Epithelial cell of prostate (primary cell): ENCODE measurements around the gene IBSP.

Experiments
- DNase-seq: peaks from one replicate; pipeline ENCODE4 v3.0.0-alpha.2; 2011; ENCODE audit warnings: low read depth, low spot score
- H3K27ac ChIP-seq: fragments of 450-650 bp; 2 replicates; pipeline ENCODE4 v1.5.1; 2017; ENCODE audit warnings: mild to moderate bottlenecking

Gene IBSP, protein sequence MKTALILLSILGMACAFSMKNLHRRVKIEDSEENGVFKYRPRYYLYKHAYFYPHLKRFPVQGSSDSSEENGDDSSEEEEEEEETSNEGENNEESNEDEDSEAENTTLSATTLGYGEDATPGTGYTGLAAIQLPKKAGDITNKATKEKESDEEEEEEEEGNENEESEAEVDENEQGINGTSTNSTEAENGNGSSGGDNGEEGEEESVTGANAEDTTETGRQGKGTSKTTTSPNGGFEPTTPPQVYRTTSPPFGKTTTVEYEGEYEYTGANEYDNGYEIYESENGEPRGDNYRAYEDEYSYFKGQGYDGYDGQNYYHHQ

DNA sequence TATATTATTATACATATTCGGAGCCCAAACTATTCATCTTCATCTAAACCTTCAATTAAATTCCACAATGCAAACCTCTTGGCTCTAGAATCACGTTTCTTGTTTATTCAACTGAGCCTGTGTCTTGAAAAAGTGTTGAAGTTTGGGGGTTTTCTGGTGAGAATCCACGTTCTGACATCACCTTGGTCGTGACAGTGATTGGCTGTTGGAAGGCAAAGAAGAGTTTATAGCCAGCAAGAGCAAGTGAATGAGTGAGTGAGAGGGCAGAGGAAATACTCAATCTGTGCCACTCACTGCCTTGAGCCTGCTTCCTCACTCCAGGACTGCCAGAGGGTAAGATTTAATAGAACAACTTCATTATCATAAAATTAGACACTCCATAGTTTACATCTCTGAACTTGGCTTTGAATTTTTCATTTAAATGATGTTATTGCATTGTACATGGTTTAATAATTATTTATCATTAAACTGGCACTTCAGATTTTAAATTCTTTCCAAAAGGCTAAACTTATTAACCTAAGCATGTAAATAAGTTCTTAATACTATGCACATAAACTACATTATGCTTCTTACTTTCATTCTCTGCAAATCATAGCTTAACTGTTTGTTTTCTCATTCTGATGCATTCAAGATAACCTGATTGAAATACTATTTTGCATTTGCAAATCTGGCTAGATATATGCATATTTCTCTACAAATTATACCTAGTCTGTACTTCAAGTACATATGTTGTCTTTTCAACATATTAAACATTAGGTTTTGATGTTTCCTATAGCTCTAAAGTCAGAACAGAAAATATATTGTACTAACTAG lies at the start of gene IBSP:
Gene IBSP (plus strand): TSS at position 254 of the 813 bp plus-strand sequence. CDS start 2,808 bp downstream, outside the sequence.
- no peak for DNase-seq
- H3K27ac ChIP-seq, result no peak within 1 kb of the TSS

DNA sequence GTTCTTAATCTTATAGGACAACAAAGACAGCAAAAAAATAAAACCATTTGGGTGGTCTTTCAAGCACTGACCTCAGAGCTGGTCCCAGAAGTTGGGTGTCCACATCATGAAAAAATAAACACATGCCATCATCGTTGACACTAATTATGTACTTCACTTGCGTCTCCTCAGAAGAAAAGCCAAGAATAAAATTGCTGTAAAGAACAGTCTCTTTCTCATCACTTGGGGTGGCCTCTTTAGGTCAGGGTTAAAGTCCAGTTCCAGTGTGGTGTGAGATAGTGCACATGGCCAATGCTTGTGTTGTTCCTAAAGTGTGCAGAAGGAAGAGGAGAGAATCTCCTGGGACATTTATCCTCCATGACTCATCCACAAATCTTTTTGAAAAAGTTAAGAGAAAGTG lies 49.5 kb upstream of the IBSP start:
- DNase-seq, result no peak
- no peak overlapping the region for H3K27ac ChIP-seq

DNA sequence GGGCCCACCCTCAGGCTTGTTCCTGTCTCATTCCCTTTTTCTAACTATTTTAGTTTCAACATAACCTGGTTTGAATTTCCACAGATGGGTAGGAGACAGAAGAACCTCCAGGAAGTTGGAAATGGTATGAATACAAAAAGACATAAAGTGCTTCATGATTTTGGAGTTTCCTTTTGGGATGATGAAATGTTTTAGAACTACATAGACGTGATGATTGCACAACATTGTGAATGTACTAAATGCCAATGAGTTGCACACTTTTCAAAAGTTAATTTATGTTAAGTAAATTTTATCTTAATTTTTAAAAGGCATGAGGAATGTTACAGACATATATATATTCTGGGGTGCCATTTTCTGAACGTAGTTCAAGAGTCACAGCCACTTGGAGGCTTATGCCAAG lies 41.1 kb upstream of the IBSP start:
- H3K27ac ChIP-seq, result no peak overlapping the region
- DNase-seq, result no peak

DNA sequence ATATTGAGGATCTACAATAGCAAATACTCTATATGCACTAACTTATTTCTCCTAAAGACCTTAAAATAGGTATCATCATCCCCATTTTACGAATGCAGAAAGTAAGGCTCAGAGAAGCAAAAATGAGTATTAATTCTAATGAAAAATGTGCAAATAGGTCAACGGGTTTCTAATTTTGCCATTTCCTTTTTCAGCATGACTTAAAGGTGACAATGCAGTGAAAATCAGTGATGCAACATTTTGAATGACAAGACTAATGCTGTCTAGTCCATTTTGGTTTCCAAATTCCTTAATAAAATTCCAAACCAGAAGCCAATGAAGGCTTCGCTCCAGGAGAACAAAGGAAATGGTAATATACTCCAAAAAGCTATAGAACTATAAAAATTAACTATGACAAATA lies 37.0 kb upstream of the IBSP start:
- no peak overlapping the region for H3K27ac ChIP-seq
- DNase-seq, result no peak

DNA sequence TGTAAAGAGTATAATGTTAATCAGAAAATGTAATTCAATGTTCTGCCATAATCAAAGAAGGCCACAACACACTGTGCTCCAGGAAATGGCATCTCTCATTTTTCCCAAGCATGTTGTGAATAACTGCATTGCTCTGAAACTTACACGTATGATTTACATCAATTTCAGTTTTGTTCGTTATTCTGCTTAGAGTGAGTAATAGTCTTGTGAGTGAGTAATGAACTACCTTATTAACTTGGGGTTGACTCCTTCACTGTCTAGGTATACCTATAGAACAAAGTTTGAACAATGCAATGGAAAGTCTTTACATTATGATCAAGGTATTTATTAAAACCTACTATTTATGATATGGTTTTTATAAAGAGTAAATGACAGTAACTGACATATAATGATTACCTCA lies 17.8 kb upstream of the IBSP start:
- no peak for DNase-seq
- no peak overlapping the region for H3K27ac ChIP-seq

DNA sequence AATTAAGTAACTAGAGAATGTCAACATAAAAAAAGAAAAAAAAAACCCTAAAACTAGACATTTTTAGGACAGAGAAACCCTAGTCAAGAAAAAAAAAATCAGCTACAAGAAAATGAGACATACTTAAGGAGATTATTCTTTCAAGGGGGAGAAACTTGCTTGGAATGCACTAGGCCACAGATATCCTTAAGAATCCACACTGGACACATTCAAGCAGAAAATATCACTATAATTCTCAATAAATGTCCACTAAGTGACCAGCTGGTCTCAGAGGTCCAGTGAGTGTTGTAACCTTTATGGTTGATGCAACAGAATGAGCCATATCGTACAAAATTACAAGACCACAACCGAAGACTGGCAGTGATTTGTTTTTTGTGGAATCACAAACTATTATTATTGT lies 15.6 kb upstream of the IBSP start:
- no peak for DNase-seq
- H3K27ac ChIP-seq, result no peak overlapping the region

DNA sequence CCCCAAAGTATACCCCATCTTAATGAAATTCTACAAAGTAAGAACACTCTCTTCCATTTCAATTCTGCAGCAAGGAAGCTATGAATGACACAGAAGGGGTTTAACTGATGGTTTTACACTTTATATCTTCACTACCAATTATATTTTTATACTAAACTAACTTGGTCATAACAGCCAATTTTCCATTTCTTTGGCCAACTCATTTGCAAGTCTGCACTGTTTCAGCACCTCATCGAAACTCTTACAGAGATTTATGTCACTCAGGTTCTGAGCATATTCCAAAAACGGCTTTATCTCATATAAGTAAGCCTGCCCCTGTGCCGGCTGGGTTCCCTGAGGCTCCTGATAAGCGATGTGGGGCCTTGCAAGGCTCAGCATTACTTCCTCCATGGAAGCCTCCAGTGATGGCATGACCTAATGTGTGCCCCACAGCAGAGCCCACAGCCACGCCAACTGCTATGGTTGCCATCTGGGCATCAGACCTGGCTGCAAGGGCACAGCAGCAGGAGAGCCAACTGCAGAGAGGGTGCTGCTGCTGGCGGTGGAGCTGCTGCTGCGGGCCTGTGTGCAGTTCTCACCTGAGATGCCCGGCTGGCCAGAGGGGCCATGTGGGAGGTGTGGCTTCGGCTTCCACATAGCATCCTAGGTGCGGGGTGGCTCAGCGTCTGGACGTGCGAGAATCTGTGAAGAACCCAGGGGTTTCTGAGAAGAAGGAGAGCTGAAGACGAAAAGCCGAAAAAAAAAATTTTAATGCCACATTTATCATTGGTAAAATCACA lies 13.4 kb upstream of the IBSP start:
- no peak for DNase-seq
- H3K27ac ChIP-seq, result no peak overlapping the region

DNA sequence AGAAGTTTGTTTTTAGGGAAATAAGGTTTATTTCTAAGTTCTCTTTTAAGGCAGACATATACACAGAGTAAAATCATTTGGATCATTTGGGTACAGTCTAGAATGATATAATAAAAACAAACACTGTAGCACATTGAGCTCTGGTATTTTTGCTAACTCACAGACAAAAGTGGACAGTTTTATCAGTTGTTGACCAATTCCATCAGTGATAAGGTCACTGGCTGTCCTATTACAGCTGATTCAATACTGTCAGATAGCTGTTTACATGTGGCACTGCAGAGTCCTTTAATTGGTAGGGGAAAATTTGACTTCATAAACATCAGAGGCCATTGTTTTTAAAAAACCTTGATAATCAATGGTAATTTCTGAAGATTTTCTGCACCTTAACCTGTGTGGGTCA lies 3.5 kb downstream of the IBSP start:
- H3K27ac ChIP-seq, result no peak overlapping the region
- no peak for DNase-seq

DNA sequence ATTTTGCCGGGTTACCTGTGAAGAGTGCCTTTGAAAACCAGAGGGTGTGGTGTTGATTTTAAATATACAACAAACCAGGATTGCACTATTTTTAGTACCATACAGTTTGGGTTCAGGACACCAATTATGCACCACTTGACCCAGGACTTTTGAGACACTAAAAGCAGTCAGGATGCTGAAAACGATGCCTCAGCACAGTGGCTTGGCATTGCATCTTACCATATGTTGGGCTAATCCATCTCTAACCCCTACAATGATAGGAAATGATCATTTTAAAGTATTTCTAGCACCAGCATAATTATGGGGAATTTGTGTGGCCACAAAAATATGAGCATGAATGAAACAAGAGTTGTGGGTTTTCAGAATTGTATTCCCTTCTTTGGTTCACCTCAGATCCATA lies 4.1 kb downstream of the IBSP start:
- DNase-seq, result no peak

DNA sequence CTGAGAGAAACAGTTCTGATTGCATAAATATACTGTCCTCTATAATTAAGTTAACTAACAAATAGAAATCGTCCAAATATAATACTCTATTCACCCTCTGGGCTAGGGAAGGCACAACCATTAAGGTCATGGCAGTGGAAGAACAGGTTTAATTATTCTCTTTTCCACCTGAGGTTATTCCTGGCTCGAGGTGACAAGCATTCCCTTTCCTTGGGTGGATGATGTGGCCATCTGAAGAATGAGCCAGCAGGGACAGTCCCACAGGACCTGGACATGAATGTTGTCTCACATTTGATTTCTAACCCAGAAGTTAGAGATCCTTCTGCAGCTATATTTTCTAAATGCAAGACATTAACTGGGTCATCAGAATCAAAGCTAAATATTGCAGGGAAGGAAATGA lies 5.5 kb downstream of the IBSP start:
- no peak for DNase-seq
- no peak overlapping the region for H3K27ac ChIP-seq

More for the DNA sequence above, 4.1 kb downstream of the IBSP start:
- no peak overlapping the region for H3K27ac ChIP-seq

DNA sequence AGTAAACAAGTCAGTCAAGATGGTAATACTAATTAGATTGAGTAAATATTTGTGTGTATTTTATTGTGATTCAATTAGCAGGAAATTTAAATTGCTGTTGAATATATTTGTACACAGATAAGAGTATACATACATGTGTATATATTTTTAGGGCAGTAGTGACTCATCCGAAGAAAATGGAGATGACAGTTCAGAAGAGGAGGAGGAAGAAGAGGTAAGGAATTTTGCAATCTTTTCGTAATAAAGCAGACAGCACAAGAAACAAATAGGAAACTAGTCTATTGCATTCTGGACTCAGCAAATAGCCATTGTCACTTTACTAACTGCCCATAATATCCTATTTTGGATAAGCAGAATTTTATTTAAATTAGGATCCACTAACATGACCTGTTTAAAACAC lies 6.6 kb downstream of the IBSP start:
- H3K27ac ChIP-seq, result no peak overlapping the region
- no peak for DNase-seq

DNA sequence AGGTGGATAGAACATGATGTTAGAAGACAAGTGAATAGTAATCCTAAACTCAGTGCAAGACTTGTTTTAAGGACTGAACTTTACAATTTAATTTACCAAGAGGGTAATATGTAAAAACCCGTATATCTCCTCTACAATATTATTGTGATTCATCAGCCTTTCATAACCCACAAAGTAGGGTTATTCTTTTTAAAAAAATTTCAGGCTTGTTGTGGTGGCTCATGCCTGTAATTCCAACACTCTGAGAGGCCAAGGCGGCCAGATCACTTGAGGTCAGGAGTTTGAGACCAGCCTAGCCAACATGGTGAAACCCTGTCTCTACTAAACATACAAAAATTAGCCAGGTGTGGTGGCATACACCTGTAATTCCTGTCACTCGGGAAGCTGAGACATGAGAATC lies 7.2 kb downstream of the IBSP start:
- DNase-seq, result no peak
- H3K27ac ChIP-seq, result no peak overlapping the region

DNA sequence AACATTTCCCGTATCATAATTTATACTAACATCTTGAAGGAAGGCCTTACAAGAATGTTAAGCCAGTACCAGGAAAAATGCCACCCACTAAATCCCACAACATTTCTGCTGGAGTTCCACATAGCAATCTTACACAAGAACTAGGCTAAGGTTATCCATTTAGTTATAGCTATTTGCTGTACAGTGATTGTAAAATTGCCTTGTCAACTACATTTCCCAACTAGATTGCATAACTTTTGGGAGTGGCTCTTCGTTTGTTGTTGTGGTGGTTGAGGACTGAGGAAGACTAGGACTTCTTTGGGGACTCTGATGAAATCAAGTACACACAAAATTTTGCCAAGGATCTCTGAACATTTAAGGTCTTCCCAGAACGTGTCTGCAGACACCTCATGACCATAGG lies 8.0 kb downstream of the IBSP start:
- DNase-seq, result no peak

DNA sequence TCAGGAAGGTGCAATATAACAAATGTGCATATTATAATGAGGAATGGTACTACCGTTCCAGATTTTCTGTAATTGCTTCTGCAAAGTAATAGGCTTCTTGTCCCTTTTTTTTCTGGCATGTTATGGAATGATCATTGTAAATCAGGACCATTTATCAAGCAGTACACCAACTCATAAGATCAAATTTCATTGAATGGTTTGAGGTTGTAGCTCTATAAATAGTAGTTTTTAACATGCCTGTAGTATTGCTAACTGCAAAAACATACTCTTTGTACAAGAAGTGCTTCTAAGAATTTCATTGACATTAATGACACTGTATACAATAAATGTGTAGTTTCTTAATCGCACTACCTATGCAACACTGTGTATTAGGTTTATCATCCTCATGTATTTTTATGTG lies 12.6 kb downstream of the IBSP start:
- no peak for DNase-seq
- H3K27ac ChIP-seq, result no peak overlapping the region

More for the DNA sequence above, 8.0 kb downstream of the IBSP start:
- H3K27ac ChIP-seq, result no peak overlapping the region

DNA sequence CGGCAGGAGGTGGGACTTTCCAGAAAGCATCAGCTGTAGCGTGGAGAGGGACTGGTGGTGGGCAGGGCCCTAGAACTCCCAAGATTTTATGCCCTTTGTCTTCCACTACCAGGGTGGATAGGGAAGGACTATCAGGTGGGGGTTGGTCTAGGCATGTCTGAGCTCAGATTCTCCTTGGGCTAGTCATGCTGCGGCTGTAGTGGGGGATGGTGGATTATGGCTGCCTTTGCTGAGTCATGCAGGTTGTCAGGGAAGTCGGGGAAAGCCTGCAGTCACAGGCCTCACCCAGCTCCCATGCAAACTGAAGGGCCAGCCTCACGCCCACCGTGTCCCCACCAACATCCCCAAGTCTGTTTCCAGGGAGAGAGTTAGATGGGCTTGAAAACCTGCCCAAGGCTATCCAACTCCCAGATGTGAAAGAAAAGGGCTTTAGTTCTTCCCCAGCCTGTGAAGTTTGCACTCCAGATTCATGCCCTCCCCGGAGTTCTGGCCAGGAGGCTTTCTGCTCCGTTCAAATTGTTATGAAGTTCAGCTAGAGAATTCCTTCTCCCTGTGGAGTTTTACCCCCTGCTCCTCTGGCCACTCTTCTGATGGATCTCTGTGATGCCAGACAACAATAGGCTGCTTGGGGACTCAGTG lies 20.0 kb downstream of the IBSP start:
- peak overlapping the region; percentile 57 for H3K27ac ChIP-seq
- DNase-seq, result peak; percentile 73

DNA sequence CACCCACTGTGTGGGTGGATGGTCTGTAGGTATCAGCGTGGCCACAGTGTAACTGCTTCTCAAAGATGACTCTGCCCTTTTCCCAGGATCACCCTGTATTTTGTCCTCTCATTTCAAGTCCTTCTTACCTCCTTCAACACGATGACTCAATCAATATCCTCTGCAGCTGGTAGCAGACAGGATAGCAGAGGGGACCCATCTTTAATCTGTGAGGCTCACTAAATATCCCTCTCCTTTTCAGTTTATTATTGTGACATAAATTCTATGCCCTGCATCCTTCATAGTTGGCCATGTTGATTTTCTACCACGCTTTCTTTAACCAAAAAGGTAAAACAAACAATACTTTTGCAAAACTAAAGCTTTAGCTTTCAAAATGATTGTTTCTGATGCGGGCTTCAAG lies 23.8 kb downstream of the IBSP start:
- no peak overlapping the region for H3K27ac ChIP-seq

DNA sequence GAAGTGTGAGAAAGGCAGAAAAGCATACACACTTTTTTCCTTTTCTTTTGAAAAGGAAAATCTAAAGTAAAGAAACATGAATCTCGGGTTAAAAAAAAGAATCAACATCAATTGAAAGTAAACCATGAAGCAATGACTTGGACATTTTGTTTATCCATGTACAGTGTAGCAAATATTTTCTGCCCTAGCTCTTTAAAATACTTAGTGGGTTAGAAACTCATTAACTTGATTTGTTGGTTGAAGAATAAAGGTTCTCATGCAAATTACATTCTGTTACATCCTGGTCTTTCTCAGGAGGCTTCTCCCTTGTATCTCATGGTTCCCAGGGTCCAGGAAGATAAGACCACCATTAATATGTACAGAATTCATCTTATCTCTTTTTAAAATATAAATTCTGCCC lies 24.4 kb downstream of the IBSP start:
- DNase-seq, result no peak

More for the DNA sequence above, 23.8 kb downstream of the IBSP start:
- DNase-seq, result no peak

DNA sequence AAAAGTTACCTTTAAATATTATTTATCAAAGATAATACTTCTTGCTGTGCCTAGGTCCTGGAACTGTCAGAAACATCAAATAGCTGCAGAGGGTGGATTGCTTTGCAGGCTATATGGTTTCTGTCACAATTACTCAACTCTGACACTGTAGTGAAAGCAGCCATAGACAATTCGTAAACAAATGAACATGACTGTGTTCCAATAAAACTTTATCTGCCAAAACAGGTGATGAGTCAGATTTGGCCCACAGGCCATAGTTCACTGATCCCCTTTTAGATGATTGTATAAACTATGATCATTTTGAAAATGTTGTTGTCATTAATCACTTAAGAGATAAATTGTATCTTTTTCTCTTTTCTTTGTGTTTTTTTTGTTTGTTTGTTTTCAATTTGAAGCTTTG lies 25.0 kb downstream of the IBSP start:
- H3K27ac ChIP-seq, result no peak overlapping the region
- DNase-seq, result no peak

More for the DNA sequence above, 24.4 kb downstream of the IBSP start:
- H3K27ac ChIP-seq, result no peak overlapping the region

DNA sequence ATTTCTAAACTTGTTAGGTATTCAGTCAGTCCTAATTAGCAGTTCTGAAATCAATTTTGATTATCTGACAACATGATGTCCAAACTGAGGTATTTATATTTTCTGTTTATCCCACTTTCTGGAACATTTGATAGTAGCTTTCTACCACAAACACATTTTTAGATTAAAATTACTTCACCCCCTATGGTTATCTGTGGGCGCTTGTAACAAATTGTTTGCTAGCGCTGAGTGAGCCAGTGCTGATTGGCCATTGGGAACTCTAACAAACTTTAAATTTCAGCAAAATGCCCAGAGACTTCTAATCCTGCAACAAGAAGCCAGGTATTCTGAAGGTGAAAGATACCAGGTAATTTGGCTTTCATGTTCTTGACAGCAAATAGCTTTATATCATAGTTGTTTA lies 33.3 kb downstream of the IBSP start, which contains the start of gene MEPE:
Gene MEPE (plus strand): TSS at position 301 of the 400 bp plus-strand sequence. CDS start 1,746 bp downstream, outside the sequence.
- no peak within 1 kb of the TSS for H3K27ac ChIP-seq
- no peak for DNase-seq

DNA sequence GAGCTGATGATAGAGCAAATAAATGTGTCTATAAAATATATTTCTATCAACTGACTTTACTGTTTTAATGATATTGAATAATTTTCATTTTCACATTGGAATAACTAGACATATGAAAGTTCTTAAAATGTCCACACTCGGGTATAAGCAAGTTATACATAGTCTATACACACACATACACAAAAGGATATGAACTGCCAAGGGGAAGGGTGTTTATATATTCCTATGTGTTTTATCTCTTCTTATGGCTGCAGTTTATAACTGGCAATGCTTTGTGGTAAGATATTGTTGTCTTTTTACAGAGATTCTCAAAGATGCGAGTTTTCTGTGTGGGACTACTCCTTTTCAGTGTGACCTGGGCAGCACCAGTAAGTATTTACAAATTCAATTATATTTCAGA lies 35.0 kb downstream of the IBSP start:
- no peak overlapping the region for H3K27ac ChIP-seq
- DNase-seq, result no peak
